Endothelial cell of umbilical vein (primary cell): ENCODE data around the gene CELF2. TPM values are rescaled to one million over a fixed set of nuclear protein-coding genes. Genes with fewer than 3 reads are reported as not detected.

ENCODE experiments used
- BruUV-seq: library from RNA; stranded (reverse); fragments of 400-500 nt; replicated peaks from 2 replicates; lab custom pipeline; 2021; lab: Mats Ljungman, UMichigan
- CTCF ChIA-PET: fragments of 300-600, 350-600 bp; sonication (Branson Sonifier 250); formaldehyde crosslinking; loops from one replicate; lab custom pipeline; 2021; ENCODE audit warnings: antibody characterized with exemption, inconsistent platforms; lab: Charles Lee
- POLR2A ChIA-PET: fragments of 300-600, 350-600 bp; sonication (Branson Sonifier 250); formaldehyde crosslinking; loops from one replicate; lab custom pipeline; 2021; ENCODE audit warnings: antibody characterized with exemption, inconsistent platforms; lab: Charles Lee
- DNase-seq: peaks from one replicate; pipeline ENCODE4 v3.0.0-alpha.2; 2011; ENCODE audit warnings: low read depth, low spot score
- FAIRE-seq: peaks from 2 replicates; lab custom pipeline; 2011; peaks lifted over from hg19 to GRCh38; lab: Jason Lieb, UNC
- H2AFZ ChIP-seq: 2 replicates; pipeline ENCODE4 v1.6.0; 2012; ENCODE audit warnings: low read depth, low read length, control low read depth, inconsistent platforms
- H3K27ac ChIP-seq: 2 replicates; pipeline ENCODE4 v1.5.1; 2011; ENCODE audit warnings: low read depth, mild to moderate bottlenecking, control low read depth, low read length, moderate library complexity; ENCODE audit not compliant: insufficient read depth
- H3K27me3 ChIP-seq, 2 experiments: 2 replicates each; pipeline versions ENCODE4 v1.6.0 to v1.6.1; 2011; ENCODE audit warnings: low read length in 2 of 2, mixed read lengths in 1 of 2; ENCODE audit not compliant: control insufficient read depth in 2 of 2, insufficient read depth in 2 of 2
- H3K36me3 ChIP-seq, 2 experiments: 2 replicates in 1 of 2; 3 replicates in 1 of 2; pipeline ENCODE4 v1.5.1; 2011; ENCODE audit warnings: low read length in 2 of 2, mild to moderate bottlenecking in 1 of 2, moderate library complexity in 1 of 2; ENCODE audit not compliant: control insufficient read depth in 2 of 2, insufficient read depth in 2 of 2; ENCODE audit errors: extremely low read depth in 1 of 2
- H3K4me1 ChIP-seq: 3 replicates; pipeline ENCODE4 v1.5.1; 2011; ENCODE audit warnings: mild to moderate bottlenecking, low read length; ENCODE audit not compliant: control insufficient read depth, insufficient read depth; ENCODE audit errors: extremely low read depth
- H3K4me2 ChIP-seq: 2 replicates; pipeline ENCODE4 v1.6.1; 2011; ENCODE audit warnings: low read length, control low read depth, mixed read lengths; ENCODE audit not compliant: insufficient read depth
- H3K4me3 ChIP-seq, 3 experiments: fragments of 200-600 bp in 1 of 3; sonication (generic), shearing (Covaris generic) in 1 of 3; replicated peaks in 1 of 3; 2 replicates each; pipeline ENCODE4 v1.5.1; 2011 to 2016; ENCODE audit warnings: control low read depth in 3 of 3, low read length in 3 of 3, mild to moderate bottlenecking in 2 of 3, inconsistent platforms in 1 of 3, low read depth in 1 of 3, moderate library complexity in 1 of 3; ENCODE audit not compliant: insufficient read depth in 1 of 3
- H3K79me2 ChIP-seq: 2 replicates; pipeline ENCODE4 v1.6.0; 2012; ENCODE audit warnings: low read length, inconsistent platforms; ENCODE audit not compliant: control insufficient read depth, insufficient read depth
- H3K9ac ChIP-seq: replicated peaks from 2 replicates; pipeline ENCODE3; 2011; ENCODE audit warnings: low read length, control low read depth; ENCODE audit not compliant: insufficient read depth; ENCODE audit errors: extremely low read depth
- H3K9me1 ChIP-seq: replicated peaks from 3 replicates; pipeline ENCODE4 v1.6.0; 2011; ENCODE audit warnings: mild to moderate bottlenecking, low read length; ENCODE audit not compliant: control insufficient read depth, insufficient read depth; ENCODE audit errors: extremely low read depth
- H3K9me3 ChIP-seq: replicated peaks from 2 replicates; pipeline ENCODE4 v1.5.1; 2012; ENCODE audit warnings: low read length, inconsistent platforms; ENCODE audit not compliant: control insufficient read depth, insufficient read depth
- H4K20me1 ChIP-seq: replicated peaks from 2 replicates; pipeline ENCODE3; 2011; ENCODE audit warnings: mild to moderate bottlenecking, low read length; ENCODE audit not compliant: control insufficient read depth, insufficient read depth; ENCODE audit errors: extremely low read depth
- EZH2 ChIP-seq: IDR thresholded peaks from 2 replicates; pipeline ENCODE4 v1.6.1; 2012; ENCODE audit warnings: borderline replicate concordance, low read depth, mild to moderate bottlenecking, moderate library complexity, low read length, inconsistent platforms; ENCODE audit not compliant: severe bottlenecking
- FOS ChIP-seq: IDR thresholded peaks from 2 replicates; pipeline ENCODE4 v1.6.1; 2011; ENCODE audit warnings: mild to moderate bottlenecking, low read length, moderate library complexity, borderline replicate concordance; ENCODE audit not compliant: insufficient read depth
- JUN ChIP-seq: IDR thresholded peaks from 2 replicates; pipeline ENCODE4 v1.6.1; 2011; ENCODE audit warnings: borderline replicate concordance, low read depth; ENCODE audit not compliant: insufficient read length, insufficient read depth
- MYC ChIP-seq: IDR thresholded peaks from one replicate; pipeline ENCODE4 v1.6.1; 2011; ENCODE audit warnings: mild to moderate bottlenecking, low read depth, low read length
- POLR2AphosphoS5 ChIP-seq: IDR thresholded peaks from 2 replicates; pipeline ENCODE4 v1.6.1; 2012; ENCODE audit warnings: low read depth, mild to moderate bottlenecking, control low read depth, low read length, moderate library complexity; ENCODE audit not compliant: insufficient read depth
- dilution Hi-C: fragments of 300-500 bp; cut with MboI; formaldehyde crosslinking; loops from one replicate; pipeline ENCODE4 v1.15.0; 2019; ENCODE audit warnings: low sequenced_read_pairs; ENCODE audit not compliant: extremely low pct_ligation_motif_present
- intact Hi-C: fragments of 100-400 bp; cut with micrococcal nuclease; formaldehyde crosslinking; loops from one replicate; pipeline ENCODE4 v1.10.0; 2022
- polyA plus RNA-seq, 4 experiments: library from polyadenylated mRNA; depleted of rRNA in 3 of 4; stranded (reverse) in 3 of 4; unstranded in 1 of 4; fragments of >200 nt; gene quantifications; 2 replicates each; pipeline versions ENCODE4 v1.2.1 to v1.2.3, GENCODE V29; 2011 to 2012; ENCODE audit warnings: missing spikeins in 1 of 4
- total RNA-seq: library from RNA; stranded (reverse); gene quantifications from 2 replicates; pipeline ENCODE4 v1.2.3, GENCODE V29; 2021
- TF ChIP-seq, protein P1 (sequence below), 2 donors: IDR thresholded peaks; 1 replicate in 1 of 2; 2 replicates in 1 of 2; pipeline ENCODE4 v1.5.1; 2011; ENCODE audit warnings: low read length in 2 of 2, mild to moderate bottlenecking in 2 of 2, moderate library complexity in 2 of 2, control low read depth in 1 of 2, inconsistent platforms in 1 of 2, low read depth in 1 of 2; ENCODE audit not compliant: insufficient read depth in 1 of 2; ENCODE audit errors: extremely low read depth in 1 of 2
- TF ChIP-seq, protein P2 (sequence below): IDR thresholded peaks from 2 replicates; pipeline ENCODE4 v1.6.1; 2011; ENCODE audit not compliant: insufficient read depth, insufficient read length

CELF2 gene
- total and polyA plus RNA-seq, 2 donors (not counting 3 experiments of a cell fraction or from before 2014, with no cell fraction given) = 21.6 to 42.6 TPM

DNA sequence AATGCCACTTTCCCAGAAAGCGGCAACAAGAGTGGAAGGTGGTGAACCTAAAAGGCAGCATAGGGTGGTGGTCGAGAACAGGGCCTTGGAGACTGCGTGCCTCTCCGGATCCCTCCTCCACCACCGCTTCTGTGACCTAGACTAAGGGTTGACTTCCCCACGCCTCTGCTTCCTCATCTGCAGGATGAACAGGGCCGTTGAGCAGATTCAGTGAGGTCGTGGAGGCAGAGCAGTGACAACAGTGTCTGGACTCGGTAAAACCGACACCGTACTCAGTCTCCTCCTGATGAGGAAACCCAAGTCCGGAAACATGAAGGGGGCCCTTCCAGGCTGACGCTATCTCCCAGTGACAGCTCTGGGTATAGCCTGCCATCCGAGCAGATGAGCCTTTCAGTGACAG lies 162.6 kb downstream of the CELF2 start:
- ChIA-PET CTCF (interaction anchor here (1.4 kb wide), 1 partner anchor 10 kb away, joined by 5 read pairs; no protein-coding TSS in a partner anchor), POLR2A (no interaction called here)
- H2AFZ ChIP-seq = no peak overlapping the region
- no peaks in the 10 kb centered on the region for H3K79me2 ChIP-seq
- no peaks in the 10 kb centered on the region for H4K20me1 ChIP-seq
- H3K4me1 ChIP-seq = peaks cover 6% of the 10 kb centered on the region
- no peaks in the 10 kb centered on the region for H3K9me1 ChIP-seq
- no TSS peak for BruUV-seq
- dilution Hi-C loops (no loop called here), intact Hi-C loops (no loop called here)
- no peak for DNase-seq
- H3K4me2 ChIP-seq = no peak overlapping the region
- H3K4me3 ChIP-seq = no peak overlapping the region
- TF ChIP-seq MYC = no peak
- TF ChIP-seq, protein P1, sequence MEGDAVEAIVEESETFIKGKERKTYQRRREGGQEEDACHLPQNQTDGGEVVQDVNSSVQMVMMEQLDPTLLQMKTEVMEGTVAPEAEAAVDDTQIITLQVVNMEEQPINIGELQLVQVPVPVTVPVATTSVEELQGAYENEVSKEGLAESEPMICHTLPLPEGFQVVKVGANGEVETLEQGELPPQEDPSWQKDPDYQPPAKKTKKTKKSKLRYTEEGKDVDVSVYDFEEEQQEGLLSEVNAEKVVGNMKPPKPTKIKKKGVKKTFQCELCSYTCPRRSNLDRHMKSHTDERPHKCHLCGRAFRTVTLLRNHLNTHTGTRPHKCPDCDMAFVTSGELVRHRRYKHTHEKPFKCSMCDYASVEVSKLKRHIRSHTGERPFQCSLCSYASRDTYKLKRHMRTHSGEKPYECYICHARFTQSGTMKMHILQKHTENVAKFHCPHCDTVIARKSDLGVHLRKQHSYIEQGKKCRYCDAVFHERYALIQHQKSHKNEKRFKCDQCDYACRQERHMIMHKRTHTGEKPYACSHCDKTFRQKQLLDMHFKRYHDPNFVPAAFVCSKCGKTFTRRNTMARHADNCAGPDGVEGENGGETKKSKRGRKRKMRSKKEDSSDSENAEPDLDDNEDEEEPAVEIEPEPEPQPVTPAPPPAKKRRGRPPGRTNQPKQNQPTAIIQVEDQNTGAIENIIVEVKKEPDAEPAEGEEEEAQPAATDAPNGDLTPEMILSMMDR (IDR thresholded peaks at IDR 0.05; ENCODE audit: extremely low read depth in 1 of 2, insufficient read depth in 1 of 2, low read depth in 1 of 2, low read length in 2 of 2) = no peak
- no peak for TF ChIP-seq EZH2
- no peak for TF ChIP-seq FOS
- no peak for TF ChIP-seq JUN
- TF ChIP-seq POLR2AphosphoS5 = no peak
- TF ChIP-seq, protein P2, sequence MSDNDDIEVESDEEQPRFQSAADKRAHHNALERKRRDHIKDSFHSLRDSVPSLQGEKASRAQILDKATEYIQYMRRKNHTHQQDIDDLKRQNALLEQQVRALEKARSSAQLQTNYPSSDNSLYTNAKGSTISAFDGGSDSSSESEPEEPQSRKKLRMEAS = no peak
- no peak overlapping the region for H3K27ac ChIP-seq
- H3K9me3 ChIP-seq = no peaks in the 10 kb centered on the region
- no peak for FAIRE-seq
- no peak overlapping the region for H3K9ac ChIP-seq
- no peaks in the 10 kb centered on the region for H3K36me3 ChIP-seq
- H3K27me3 ChIP-seq = no peaks in the 10 kb centered on the region
